Measurements from ENCODE around the gene HTATSF1.

HTATSF1 gene

GRCh38 chrX:136497556-136498052 is at the start of gene HTATSF1:
Gene HTATSF1, plus strand, starts transcription at chrX:136497592. Its CDS starts 93 bp downstream, at chrX:136497685.
- DNase-seq, result no peak

- DNase-seq, result no peak
Observed at GRCh38 chrX:136447968-136448367, 49.4 kb upstream of the HTATSF1 start.

- no peak for DNase-seq
Observed at GRCh38 chrX:136450050-136450830, 47.2 kb upstream of the HTATSF1 start.

GRCh38 chrX:136452614-136453013 is 44.8 kb upstream of the HTATSF1 start:
- DNase-seq, result no peak

- DNase-seq, result no peak
Observed at GRCh38 chrX:136453114-136453513, 44.3 kb upstream of the HTATSF1 start.

GRCh38 chrX:136453771-136454170 is 43.6 kb upstream of the HTATSF1 start:
- DNase-seq, result no peak

GRCh38 chrX:136456133-136456532 is 41.3 kb upstream of the HTATSF1 start:
- no peak for DNase-seq

GRCh38 chrX:136457303-136457917 is 40.0 kb upstream of the HTATSF1 start:
- DNase-seq, result no peak

- no peak for DNase-seq
Observed at GRCh38 chrX:136464589-136464988, 32.8 kb upstream of the HTATSF1 start.

GRCh38 chrX:136467303-136467702 is 30.1 kb upstream of the HTATSF1 start:
- DNase-seq, result no peak

- no peak for DNase-seq
Observed at GRCh38 chrX:136468391-136469103, 28.8 kb upstream of the HTATSF1 start.

GRCh38 chrX:136473663-136474062 is 23.7 kb upstream of the HTATSF1 start:
- DNase-seq, result no peak

- DNase-seq, result no peak
Observed at GRCh38 chrX:136475236-136475635, 22.2 kb upstream of the HTATSF1 start.

GRCh38 chrX:136476501-136476900 is 20.9 kb upstream of the HTATSF1 start:
- no peak for DNase-seq

GRCh38 chrX:136477026-136477425 is 20.4 kb upstream of the HTATSF1 start:
- DNase-seq, result no peak

- no peak for DNase-seq
Observed at GRCh38 chrX:136480383-136480782, 17.0 kb upstream of the HTATSF1 start.

GRCh38 chrX:136487647-136488046 is 9.7 kb upstream of the HTATSF1 start, which contains the start of gene BRS3:
Gene BRS3, plus strand, starts transcription at chrX:136487947. Its CDS starts 168 bp downstream, at chrX:136488115.
- no peak for DNase-seq

- DNase-seq, result no peak
Observed at GRCh38 chrX:136488706-136489105, 8.7 kb upstream of the HTATSF1 start.

- no peak for DNase-seq
Observed at GRCh38 chrX:136491832-136492231, 5.6 kb upstream of the HTATSF1 start.

- DNase-seq, result no peak
Observed at GRCh38 chrX:136493011-136493410, 4.4 kb upstream of the HTATSF1 start.

GRCh38 chrX:136495043-136495442 is 2.3 kb upstream of the HTATSF1 start:
- DNase-seq, result no peak

GRCh38 chrX:136496186-136496763 is 1.1 kb upstream of the HTATSF1 start:
- no peak for DNase-seq
